ENCODE data around the gene FKRP.

Gene FKRP

DNA sequence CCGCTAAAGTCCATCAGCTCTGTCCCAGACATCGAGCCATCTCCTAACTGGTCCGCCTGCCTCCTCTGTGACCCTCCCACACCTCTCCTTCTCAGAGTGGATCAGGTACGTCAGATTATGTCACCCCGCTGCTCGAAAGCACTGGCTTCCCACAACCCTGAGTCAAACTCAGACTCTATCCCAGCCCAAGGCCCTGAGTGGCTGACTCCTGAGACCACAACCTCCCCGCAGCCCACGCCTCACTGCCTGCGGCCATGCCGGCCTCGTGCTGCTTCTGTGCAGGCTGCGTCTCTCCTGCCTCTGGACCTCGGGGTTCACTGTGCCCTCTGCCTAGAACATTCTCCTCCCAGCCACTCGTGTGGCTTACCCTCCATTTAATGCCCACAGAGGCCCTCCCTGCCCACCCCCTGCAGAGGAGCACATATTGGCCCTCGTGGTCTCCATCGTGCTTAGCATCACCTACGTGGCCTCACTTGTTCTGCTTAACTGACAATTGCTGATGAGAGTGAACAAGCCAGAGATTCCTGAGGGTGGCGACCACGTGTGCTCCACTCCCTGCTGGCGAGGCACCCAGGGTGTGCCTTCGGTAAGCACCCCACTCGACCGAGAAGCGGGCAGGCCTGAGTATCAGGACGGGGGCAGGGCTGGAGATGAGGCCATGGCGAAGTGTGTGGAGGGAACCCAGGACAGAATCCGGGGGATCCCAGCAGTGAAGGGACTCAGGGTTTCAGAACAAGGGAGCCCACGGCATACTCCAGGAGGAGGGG is 13.5 kb upstream of the FKRP start:
- no peak for DNase-seq

- no peak for DNase-seq
Measured at GRCh38 chr19:46732966-46733689, 12.7 kb upstream of the FKRP start.

- DNase-seq = no peak
Measured at GRCh38 chr19:46733690-46734292, 12.1 kb upstream of the FKRP start.

GRCh38 chr19:46736531-46737297 is 9.1 kb upstream of the FKRP start:
- no peak for DNase-seq

DNA sequence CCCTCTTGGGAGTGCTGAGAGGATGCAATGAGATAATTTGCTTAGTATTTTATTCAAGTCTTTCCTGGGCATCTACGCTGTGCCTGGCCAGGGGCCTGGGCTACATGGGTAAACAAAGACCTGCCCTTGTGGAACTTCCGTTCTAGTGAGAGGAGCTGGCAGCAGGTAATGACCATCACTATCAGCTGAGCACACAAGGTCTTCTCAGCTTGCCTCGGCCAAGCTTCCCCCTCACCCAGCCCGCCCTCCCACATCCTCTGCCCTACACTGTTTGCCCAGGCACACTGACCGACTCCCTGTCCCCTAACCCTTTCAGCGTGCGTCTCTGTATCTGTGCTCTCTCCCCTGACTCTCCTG is 8.6 kb upstream of the FKRP start:
- no peak for DNase-seq

DNA sequence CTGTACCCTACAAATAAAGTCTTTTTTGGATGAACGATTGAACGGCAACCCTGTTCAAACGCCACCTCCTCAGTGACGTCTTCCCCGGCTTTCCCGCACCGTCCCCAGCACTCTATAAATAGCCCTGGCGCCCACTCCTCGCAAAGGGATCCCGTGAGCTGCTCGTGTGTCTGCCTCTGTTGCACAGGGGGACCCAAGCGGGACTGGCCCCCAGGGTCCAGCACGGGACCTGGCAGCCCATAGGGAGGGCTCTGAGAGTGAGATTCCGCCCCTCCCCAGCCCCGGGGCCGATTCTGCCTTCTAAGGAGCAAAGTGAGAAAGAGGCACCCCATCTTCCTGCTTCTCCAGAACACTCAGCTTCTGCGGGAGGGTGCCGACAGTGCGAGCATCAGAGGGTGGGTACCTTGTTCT is 8.1 kb upstream of the FKRP start:
- DNase-seq = no peak

GRCh38 chr19:46739290-46739771 is 6.5 kb upstream of the FKRP start:
- no peak for DNase-seq

DNA sequence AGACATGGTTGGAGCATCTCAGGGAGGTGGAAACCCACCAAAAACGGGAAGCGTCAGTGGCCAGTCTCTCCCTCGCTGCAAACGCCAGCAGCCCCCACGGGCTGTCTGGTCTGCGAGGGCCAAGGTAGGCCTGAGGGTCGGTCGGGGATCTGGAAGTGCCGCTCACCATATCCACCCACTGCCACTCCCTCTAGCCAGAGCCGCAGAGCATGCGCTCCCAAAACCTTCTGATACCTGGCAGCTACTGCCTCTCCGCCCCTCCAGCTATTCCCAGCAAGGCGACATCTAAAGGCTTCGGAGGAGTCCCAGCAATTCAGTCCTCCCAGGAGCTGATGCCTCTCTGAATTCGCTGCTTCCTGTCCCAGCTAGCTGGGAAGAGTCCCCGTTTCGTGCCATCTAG is 4.4 kb upstream of the FKRP start:
- DNase-seq = no peak

DNA sequence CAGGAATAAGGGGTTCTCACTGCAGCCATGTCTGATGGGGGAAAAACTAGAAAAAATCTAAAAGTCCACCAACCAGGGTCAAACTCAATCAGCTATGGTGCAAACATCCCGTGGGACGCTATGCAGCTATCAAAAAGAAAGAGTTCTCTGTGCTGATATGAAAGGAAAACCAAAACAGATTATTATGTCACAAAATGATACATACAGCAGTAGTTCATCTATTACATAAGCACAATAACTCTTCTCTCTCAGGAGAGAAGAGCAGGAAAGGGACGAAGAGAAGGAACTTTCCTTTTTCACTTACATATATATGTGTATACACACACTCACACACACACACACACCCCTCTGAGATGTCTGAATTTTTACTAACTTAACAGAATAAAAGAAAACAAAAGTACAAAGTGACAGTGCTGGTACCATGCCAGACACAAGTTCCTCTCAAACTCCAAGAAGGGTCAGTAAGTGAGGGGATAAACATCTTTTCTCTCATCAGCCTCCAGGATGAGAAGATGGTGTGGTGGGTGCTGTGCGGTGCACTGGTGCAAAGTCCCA is 2.9 kb upstream of the FKRP start:
- no peak for DNase-seq

- DNase-seq = no peak
Measured at GRCh38 chr19:46744005-46744691, 1.7 kb upstream of the FKRP start.

DNA sequence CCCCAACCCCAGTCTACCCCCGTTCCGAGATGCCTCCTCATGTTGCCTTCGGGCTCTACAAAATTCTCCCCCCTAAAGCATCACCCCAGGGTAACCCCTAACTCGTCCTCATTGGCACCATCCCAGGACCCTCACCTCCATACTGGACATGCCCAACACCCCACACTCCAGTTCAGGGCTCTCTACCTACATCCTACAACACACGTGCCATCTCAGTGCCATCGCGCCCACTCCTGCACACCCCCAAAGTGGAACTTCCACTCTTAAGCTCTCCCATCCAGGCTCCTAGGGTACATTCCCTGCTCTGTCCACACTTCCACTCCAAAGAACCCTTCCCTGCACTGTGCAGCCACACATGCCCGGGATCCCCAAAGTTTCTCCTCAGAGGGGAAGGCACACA is 827 bp upstream of the FKRP start:
- DNase-seq = no peak

GRCh38 chr19:46746281-46747057 is 612 bp downstream of the FKRP start, which contains the start of gene STRN4:
TSS of gene STRN4 (minus strand) at chr19:46746450. CDS start at chr19:46746430, 20 bp downstream.
- DNase-seq = peak; percentile 68

DNA sequence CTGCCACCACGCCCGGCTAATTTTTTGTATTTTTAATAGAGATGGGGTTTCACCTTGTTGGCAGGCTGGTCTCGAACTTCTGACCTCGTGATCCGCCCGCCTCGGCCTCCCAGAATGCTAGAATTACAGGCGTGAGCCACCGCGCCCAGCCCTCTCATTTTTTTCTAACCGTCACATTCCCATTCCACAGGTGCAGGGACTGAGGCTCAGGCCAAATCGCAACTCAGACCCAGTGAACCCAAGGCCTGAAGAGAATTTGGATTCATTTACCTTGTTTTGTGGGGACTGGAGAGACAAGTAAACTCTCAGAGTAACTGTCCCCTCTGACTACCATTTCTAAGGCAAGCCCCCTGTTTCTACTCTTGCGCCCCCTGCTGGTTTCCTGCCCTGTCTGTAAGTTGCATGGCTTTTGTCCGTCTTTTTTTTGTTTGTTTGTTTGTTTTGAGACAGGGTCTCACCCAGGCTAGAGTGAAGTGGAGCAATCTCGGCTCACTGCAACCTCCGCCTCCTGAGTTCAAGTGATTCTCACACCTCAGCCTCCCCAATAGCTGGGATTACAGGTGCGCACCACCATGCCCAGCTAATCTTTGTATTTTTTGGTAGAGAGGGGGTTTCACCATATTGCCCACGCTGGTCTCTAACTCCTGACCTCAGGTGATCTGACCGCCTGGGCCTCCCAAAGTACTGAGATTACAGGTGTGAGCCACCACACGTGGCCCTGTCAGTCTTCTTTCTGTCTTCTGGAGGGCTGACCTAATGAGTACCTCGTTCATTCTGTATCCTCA is 2.7 kb downstream of the FKRP start:
- peak; percentile 82 for DNase-seq

DNA sequence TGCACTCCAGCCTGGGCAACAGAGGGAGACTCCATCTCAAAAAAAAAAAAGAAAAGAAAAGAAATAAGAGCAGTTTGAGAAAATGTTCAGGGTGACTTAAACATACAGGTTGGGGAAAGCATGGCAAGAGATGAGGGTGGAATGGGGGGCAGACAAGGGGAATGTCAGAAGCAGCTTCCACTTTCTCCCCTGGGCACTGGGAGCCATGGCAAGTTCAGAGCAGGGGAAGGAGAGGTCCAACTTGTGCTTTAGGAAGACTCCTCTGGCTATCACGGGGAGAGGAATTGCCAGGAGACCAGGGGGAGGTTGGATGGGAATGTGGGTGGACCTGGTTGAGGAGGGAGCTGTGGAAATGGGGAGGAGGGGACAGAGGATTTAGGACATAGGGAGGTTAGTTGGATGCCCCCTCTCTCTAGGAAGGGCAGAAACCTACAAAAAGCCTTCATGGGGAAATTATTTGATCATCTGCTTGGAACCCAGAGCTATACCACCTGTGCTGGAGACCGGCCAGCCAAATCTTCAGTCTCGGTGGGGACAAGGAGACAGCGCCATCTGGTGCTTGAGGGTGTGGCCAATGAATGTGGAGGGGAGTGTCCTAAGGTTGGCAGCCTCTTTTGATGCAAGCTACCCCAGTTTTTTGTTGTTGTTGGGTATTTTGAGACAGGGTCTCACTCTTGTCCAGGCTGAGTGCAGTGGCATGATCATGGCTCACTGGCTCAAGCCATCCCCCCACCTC is 7.7 kb downstream of the FKRP start:
- DNase-seq = peak; percentile 73

DNA sequence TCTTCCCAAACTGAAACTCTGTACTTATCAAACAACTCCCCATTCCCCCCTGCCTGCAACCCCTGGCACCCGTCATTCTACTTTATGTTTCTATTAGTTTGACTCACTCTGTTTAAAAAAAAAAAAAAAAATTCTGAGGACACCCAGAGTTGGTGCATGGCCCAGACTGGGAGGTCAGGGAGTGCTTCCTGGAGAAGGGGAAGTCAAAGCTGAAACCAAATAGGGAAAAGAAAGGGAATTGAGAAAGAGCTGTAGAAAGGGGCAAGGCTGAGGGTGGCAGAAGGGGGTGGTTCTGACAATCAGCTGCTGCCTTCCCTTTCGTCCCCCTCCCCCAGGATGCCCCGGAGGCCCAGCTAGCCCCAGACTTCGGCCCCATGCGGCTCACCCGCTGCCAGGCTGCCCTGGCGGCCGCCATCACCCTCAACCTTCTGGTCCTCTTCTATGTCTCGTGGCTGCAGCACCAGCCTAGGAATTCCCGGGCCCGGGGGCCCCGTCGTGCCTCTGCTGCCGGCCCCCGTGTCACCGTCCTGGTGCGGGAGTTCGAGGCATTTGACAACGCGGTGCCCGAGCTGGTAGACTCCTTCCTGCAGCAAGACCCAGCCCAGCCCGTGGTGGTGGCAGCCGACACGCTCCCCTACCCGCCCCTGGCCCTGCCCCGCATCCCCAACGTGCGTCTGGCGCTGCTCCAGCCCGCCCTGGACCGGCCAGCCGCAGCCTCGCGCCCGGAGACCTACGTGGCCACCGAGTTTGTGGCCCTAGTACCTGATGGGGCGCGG is 9.4 kb downstream of the FKRP start:
- no peak for DNase-seq

GRCh38 chr19:46755853-46756543 is 10.1 kb downstream of the FKRP start:
- DNase-seq = no peak

- DNase-seq = no peak
Measured at GRCh38 chr19:46756544-46756888, 10.7 kb downstream of the FKRP start.

DNA sequence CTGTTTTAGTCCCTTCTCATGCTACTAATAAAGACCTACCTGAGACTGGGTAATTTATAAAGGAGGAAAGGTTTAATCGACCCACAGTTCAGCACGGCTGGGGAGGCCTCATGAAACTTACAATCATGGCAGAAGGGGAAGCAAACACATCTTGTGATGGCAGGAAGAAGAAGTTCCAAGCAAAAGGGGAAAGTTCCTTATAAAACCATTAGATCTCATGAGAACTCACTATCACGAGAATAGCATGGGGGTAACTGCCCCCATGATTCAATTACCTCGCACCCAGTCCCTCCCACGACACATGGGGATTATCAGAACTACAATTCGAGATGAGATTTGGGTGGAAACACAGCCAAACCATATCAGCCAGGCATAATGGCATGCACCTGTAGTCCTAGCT is 13.3 kb downstream of the FKRP start:
- DNase-seq = no peak
